Glutamatergic neuron (in vitro differentiated cells): ENCODE results near the gene NAGLU. TPM values are rescaled to one million over a fixed set of nuclear protein-coding genes. Genes with fewer than 3 reads are reported as not detected.

Source experiments
- DNase-seq: peaks from one replicate; pipeline ENCODE4 v3.0.0; 2022
- H3K27ac Mint-ChIP-seq: one replicate; pipeline ENCODE4 v1.8.0; 2020; ENCODE audit warnings: mild to moderate bottlenecking, mixed read lengths, inconsistent platforms; ENCODE audit not compliant: unreplicated experiment
- H3K27me3 Mint-ChIP-seq: one replicate; pipeline ENCODE4 v1.8.0; 2020; ENCODE audit warnings: mild to moderate bottlenecking, moderate library complexity, mixed read lengths, inconsistent platforms; ENCODE audit not compliant: unreplicated experiment
- H3K36me3 Mint-ChIP-seq: one replicate; pipeline ENCODE4 v1.8.0; 2020; ENCODE audit warnings: mild to moderate bottlenecking, mixed read lengths, inconsistent platforms; ENCODE audit not compliant: unreplicated experiment
- H3K4me1 Mint-ChIP-seq: one replicate; pipeline ENCODE4 v1.8.0; 2020; ENCODE audit warnings: mild to moderate bottlenecking, low read depth, mixed read lengths, inconsistent platforms; ENCODE audit not compliant: unreplicated experiment
- H3K4me3 Mint-ChIP-seq: one replicate; pipeline ENCODE4 v1.8.0; 2020; ENCODE audit warnings: mild to moderate bottlenecking, mixed read lengths, inconsistent platforms; ENCODE audit not compliant: unreplicated experiment
- H3K9me3 Mint-ChIP-seq: one replicate; pipeline ENCODE4 v1.8.0; 2020; ENCODE audit warnings: mild to moderate bottlenecking, moderate library complexity, mixed read lengths, inconsistent platforms; ENCODE audit not compliant: unreplicated experiment
- CTCF ChIP-seq: fragments of 200-600 bp; sonication (generic); IDR thresholded peaks from one replicate; pipeline ENCODE4 v1.5.0; 2021; ENCODE audit not compliant: partially characterized antibody, unreplicated experiment
- total RNA-seq: library from RNA; stranded (reverse); fragmentation: NEBNext Ultra II Directional; extraction: Animal tissue kit (Norgen Biotek cat#: 25700); gene quantifications from one replicate; pipeline ENCODE4 v1.2.1, GENCODE V29; 2021; ENCODE audit not compliant: unreplicated experiment

The NAGLU gene
- total RNA-seq, 1 donor from 2014 or later, result 42.8 TPM

- H3K4me3 Mint-ChIP-seq, result peak overlapping the region; percentile 74
- peaks cover 9% of the 10 kb centered on the region for H3K27me3 Mint-ChIP-seq
- DNase-seq, result no peak
- TF ChIP-seq CTCF, result no peak
- H3K36me3 Mint-ChIP-seq, result no peaks in the 10 kb centered on the region
- H3K27ac Mint-ChIP-seq, result peak overlapping the region; percentile 56
- H3K4me1 Mint-ChIP-seq, result peaks cover 16% of the 10 kb centered on the region
- peaks cover 8% of the 10 kb centered on the region for H3K9me3 Mint-ChIP-seq
Measured at GRCh38 chr17:42560246-42560645, 24.2 kb downstream of the NAGLU start.

- H3K27ac Mint-ChIP-seq, result peak within 1 kb of the TSS; percentile 92
- H3K27me3 Mint-ChIP-seq, result peaks cover 9% of the 10 kb centered on the region
- H3K4me1 Mint-ChIP-seq, result peaks cover 12% of the 10 kb centered on the region
- peak within 1 kb of the TSS; percentile 95 for H3K4me3 Mint-ChIP-seq
- peak; percentile 95 for DNase-seq
- peaks cover 4% of the 10 kb centered on the region for H3K9me3 Mint-ChIP-seq
- no peaks in the 10 kb centered on the region for H3K36me3 Mint-ChIP-seq
- TF ChIP-seq CTCF, result no peak
Measured at GRCh38 chr17:42561897-42562387, 25.9 kb downstream of the NAGLU start, which contains the start of gene COASY. COASY (plus strand) TSS chr17:42562148; CDS start chr17:42562623, 475 bp downstream.

- TF ChIP-seq CTCF, result no peak
- Mint-ChIP-seq H3K27ac (peak overlapping the region; percentile 92), H3K27me3 (peaks cover 9% of the 10 kb centered on the region), H3K4me1 (peaks cover 10% of the 10 kb centered on the region), H3K9me3 (peaks cover 6% of the 10 kb centered on the region), H3K36me3 (no peaks in the 10 kb centered on the region), H3K4me3 (peak overlapping the region; percentile 95)
- peak; percentile 35 for DNase-seq
Measured at GRCh38 chr17:42562388-42563142, 26.5 kb downstream of the NAGLU start.

- H3K27me3 Mint-ChIP-seq, result peaks cover 12% of the 10 kb centered on the region
- H3K4me3 Mint-ChIP-seq, result peak overlapping the region; percentile 95
- peaks cover 13% of the 10 kb centered on the region for H3K4me1 Mint-ChIP-seq
- H3K9me3 Mint-ChIP-seq, result peaks cover 6% of the 10 kb centered on the region
- H3K36me3 Mint-ChIP-seq, result no peaks in the 10 kb centered on the region
- no peak for TF ChIP-seq CTCF
- peak overlapping the region; percentile 8 for H3K27ac Mint-ChIP-seq
- no peak for DNase-seq
Measured at GRCh38 chr17:42563143-42563509, 27.1 kb downstream of the NAGLU start.

GRCh38 chr17:42563543-42563942 lies 27.5 kb downstream of the NAGLU start:
- DNase-seq, result no peak
- H3K27me3 Mint-ChIP-seq, result peaks cover 12% of the 10 kb centered on the region
- peak overlapping the region; percentile 68 for H3K4me3 Mint-ChIP-seq
- no peaks in the 10 kb centered on the region for H3K36me3 Mint-ChIP-seq
- no peak overlapping the region for H3K27ac Mint-ChIP-seq
- TF ChIP-seq CTCF, result no peak
- peaks cover 13% of the 10 kb centered on the region for H3K4me1 Mint-ChIP-seq
- H3K9me3 Mint-ChIP-seq, result peaks cover 6% of the 10 kb centered on the region
